ENCODE measurements around the gene BCAS3. TPM values are rescaled to one million over a fixed set of nuclear protein-coding genes. Genes with fewer than 3 reads are reported as not detected.
A peak's percentile ranks its signal among the peaks of the same experiment; 100 is the strongest.

Gene BCAS3
- total RNA-seq, 1 donor from 2014 or later: 29.6 TPM

DNA sequence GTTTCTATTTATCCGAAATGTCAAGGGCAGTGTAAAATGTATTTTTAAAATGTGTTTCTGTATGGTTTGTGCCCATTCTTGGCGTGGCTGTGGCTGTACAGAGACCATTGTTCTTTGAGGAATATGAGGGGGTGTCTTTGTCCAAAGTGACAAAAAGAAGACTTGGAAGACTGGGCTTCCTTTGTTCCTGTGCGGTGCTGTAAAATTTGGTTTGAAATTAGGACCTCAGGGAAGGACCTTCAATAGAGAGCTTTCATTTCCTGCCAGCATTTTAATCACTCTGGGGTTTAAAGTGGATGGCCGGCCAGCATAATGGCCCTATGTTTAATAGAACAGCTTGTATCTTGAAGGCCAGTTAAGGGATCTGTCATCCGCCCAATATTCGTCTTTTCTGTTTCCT lies 531.9 kb downstream of the BCAS3 start:
- no peak for DNase-seq
- no peaks in the 10 kb centered on the region for H3K9me3 ChIP-seq
- ATAC-seq: no peak
- TF ChIP-seq, protein P1, sequence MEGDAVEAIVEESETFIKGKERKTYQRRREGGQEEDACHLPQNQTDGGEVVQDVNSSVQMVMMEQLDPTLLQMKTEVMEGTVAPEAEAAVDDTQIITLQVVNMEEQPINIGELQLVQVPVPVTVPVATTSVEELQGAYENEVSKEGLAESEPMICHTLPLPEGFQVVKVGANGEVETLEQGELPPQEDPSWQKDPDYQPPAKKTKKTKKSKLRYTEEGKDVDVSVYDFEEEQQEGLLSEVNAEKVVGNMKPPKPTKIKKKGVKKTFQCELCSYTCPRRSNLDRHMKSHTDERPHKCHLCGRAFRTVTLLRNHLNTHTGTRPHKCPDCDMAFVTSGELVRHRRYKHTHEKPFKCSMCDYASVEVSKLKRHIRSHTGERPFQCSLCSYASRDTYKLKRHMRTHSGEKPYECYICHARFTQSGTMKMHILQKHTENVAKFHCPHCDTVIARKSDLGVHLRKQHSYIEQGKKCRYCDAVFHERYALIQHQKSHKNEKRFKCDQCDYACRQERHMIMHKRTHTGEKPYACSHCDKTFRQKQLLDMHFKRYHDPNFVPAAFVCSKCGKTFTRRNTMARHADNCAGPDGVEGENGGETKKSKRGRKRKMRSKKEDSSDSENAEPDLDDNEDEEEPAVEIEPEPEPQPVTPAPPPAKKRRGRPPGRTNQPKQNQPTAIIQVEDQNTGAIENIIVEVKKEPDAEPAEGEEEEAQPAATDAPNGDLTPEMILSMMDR (IDR thresholded peaks at IDR 0.05): no peak
- peak overlapping the region; percentile 78 for H3K27ac ChIP-seq
- peaks cover 40% of the 10 kb centered on the region for H3K4me1 ChIP-seq
- intact Hi-C loops (cut with DNase I): no loop called here
- no peak overlapping the region for H3K4me3 ChIP-seq
- H3K36me3 ChIP-seq: no peaks in the 10 kb centered on the region
- no peaks in the 10 kb centered on the region for H3K27me3 ChIP-seq (ENCODE audit: low read depth)

DNA sequence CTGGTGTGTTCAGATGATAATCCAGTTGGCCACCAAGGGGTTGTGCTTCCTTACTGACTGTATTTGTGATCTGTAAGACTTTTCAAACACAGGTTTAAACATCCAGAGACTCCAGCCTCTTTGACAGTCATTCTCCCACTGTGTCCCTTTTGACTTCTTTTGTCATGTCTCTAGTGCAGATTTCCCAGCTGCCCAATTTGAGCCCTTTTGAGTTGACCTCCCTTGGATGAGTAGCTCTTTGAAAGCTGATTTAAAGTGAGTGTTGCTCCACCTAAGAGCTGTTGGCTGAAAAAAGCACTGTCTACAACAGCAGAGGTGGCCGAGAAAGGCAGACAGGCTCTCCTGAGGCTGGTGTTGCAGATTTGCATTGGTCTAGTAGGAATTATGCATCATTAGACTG lies 533.6 kb downstream of the BCAS3 start:
- Histone ChIP-seq H3K36me3 (no peaks in the 10 kb centered on the region), H3K4me3 (no peak overlapping the region), H3K27me3 (ENCODE audit: low read depth) (no peaks in the 10 kb centered on the region), H3K9me3 (no peaks in the 10 kb centered on the region), H3K27ac (no peak overlapping the region), H3K4me1 (peaks cover 30% of the 10 kb centered on the region)
- DNase-seq (no peak), ATAC-seq (no peak)
- intact Hi-C loops (cut with DNase I): no loop called here
- TF ChIP-seq, protein P1 (IDR thresholded peaks at IDR 0.05): no peak

DNA sequence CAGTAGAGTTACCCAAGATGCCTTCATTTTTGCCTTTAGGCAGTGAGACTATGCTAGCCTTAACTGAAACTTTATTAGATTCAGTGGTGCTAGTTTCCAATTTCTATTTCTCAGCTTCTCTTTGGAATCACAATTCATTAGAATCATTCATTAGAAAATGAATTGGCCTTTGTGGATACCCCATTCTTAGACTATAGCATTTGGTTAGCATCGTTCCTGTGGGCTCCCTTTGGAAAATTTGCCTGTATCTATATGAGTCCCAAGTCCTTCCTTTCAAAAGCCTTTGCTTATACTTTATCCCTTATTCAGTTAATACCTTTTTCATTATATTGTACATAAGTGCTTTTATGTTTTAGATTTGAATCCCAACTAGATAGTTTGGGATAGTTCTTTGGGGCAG lies 535.0 kb downstream of the BCAS3 start:
- H3K4me1 ChIP-seq: peaks cover 26% of the 10 kb centered on the region
- no peaks in the 10 kb centered on the region for H3K27me3 ChIP-seq (ENCODE audit: low read depth)
- H3K4me3 ChIP-seq: no peak overlapping the region
- no peak overlapping the region for H3K27ac ChIP-seq
- H3K9me3 ChIP-seq: no peaks in the 10 kb centered on the region
- DNase-seq (no peak), ATAC-seq (no peak)
- H3K36me3 ChIP-seq: no peaks in the 10 kb centered on the region
- intact Hi-C loops (cut with DNase I): no loop called here
- TF ChIP-seq, protein P1 (IDR thresholded peaks at IDR 0.05): no peak

DNA sequence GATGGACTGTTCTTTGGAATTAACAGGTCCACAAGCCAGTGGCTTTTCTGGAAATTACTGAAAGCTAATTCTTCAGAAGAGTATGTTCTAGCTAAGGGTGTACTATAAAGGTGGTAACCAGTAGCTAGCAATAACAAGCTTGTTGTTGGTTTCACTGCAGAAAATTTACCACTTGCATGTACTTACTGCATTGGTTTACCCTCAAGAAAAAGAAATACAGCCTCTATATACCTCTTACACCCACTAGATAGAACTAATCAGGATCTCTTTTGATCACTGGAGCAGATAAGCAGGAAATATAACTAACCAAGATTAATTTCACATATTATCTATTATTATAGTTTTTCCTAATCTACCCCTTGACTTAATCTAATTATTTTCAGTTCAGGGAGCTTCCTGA lies 537.1 kb downstream of the BCAS3 start:
- Histone ChIP-seq H3K27me3 (ENCODE audit: low read depth) (no peaks in the 10 kb centered on the region), H3K36me3 (no peaks in the 10 kb centered on the region), H3K4me3 (no peak overlapping the region), H3K27ac (no peak overlapping the region), H3K9me3 (no peaks in the 10 kb centered on the region), H3K4me1 (peaks cover 16% of the 10 kb centered on the region)
- DNase-seq (no peak), ATAC-seq (no peak)
- intact Hi-C loops (cut with DNase I): no loop called here
- TF ChIP-seq, protein P1 (IDR thresholded peaks at IDR 0.05): no peak

DNA sequence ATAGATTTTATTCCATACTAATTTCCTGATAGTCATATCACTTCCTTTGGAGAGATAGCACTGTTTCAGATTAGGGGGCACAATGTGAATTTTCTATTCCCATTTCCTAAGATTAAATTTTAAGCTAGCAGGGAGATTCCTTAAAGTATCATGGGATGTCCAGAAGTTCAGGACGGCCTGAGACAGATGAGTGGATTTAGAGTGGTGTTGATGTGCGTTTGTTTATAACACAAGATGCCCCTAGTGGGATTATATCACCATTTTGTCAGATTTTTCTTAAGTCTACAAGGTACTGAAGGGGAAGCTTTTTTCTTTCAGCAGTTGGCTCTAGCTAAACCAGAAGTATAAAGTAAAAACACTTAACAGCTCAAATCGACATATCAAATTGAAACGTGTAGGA lies 538.4 kb downstream of the BCAS3 start:
- TF ChIP-seq, protein P1 (IDR thresholded peaks at IDR 0.05): no peak
- DNase-seq: no peak
- intact Hi-C loops (cut with DNase I): no loop called here

More for the DNA sequence above, 538.4 kb downstream of the BCAS3 start:
- H3K9me3 ChIP-seq: no peaks in the 10 kb centered on the region
- H3K27ac ChIP-seq: no peak overlapping the region
- peaks cover 13% of the 10 kb centered on the region for H3K4me1 ChIP-seq
- H3K36me3 ChIP-seq: no peaks in the 10 kb centered on the region
- H3K27me3 ChIP-seq (ENCODE audit: low read depth): no peaks in the 10 kb centered on the region
- no peak overlapping the region for H3K4me3 ChIP-seq
- ATAC-seq: no peak
